Ovary (tissue), 9 donors: ENCODE measurements around the gene SPAAR. TPM values are rescaled to one million over a fixed set of nuclear protein-coding genes. Genes with fewer than 3 reads are reported as not detected.
A peak's percentile ranks its signal among the peaks of the same experiment; 100 is the strongest.
"Not testable (repeated sequence)": the region's sequence is repeated elsewhere in the genome, so short reads cannot be mapped to it uniquely, and the experiment has no call there.

ENCODE experiments used
- DNase-seq, 5 donors: peaks; one replicate each; pipeline ENCODE4 v3.0.0-alpha.2; 2019 to 2020
- H3K27ac ChIP-seq, 2 donors: fragments of 200-600 bp; one replicate each; pipeline versions ENCODE4 v1.5.1 to v1.8.0; 2019 to 2022
- H3K27me3 ChIP-seq: fragments of 200-600 bp; one replicate; pipeline ENCODE4 v1.8.0; 2022
- H3K36me3 ChIP-seq: fragments of 200-600 bp; sonication (generic); one replicate; pipeline ENCODE4 v1.5.1; 2019
- H3K4me1 ChIP-seq: one replicate; pipeline ENCODE4 v1.8.1; 2013; ENCODE audit warnings: mild to moderate bottlenecking, moderate library complexity; ENCODE audit not compliant: insufficient read depth
- H3K4me3 ChIP-seq: fragments of 200-600 bp; sonication (generic); one replicate; pipeline ENCODE4 v1.5.1; 2017
- H3K9me3 ChIP-seq, 2 donors: fragments of 200-600 bp in 1 of 2; sonication (generic) in 1 of 2; one replicate each; pipeline versions ENCODE4 v1.5.1 to v1.8.1; 2013 to 2019; ENCODE audit warnings: mild to moderate bottlenecking in 1 of 2, moderate library complexity in 1 of 2
- EP300 ChIP-seq: sonication (generic); formaldehyde crosslinking; IDR thresholded peaks from one replicate; pipeline ENCODE4 v1.6.1; 2017; ENCODE audit warnings: antibody characterized with exemption
- POLR2A ChIP-seq: fragments of 450-650 bp; IDR thresholded peaks from one replicate; pipeline ENCODE4 v1.6.1; 2017; ENCODE audit warnings: antibody characterized with exemption, mild to moderate bottlenecking, moderate library complexity
- WGBS, 3 donors: extraction: QIAGEN DNeasy Blood & Tissue Kit in 1 of 3; methylation state at CpG; one replicate each; pipeline versions ENCODE4 v1.1.5 to v1.1.7; 2013 to 2017; 5-methylcytosine and 5-hydroxymethylcytosine counted together
- intact Hi-C, 4 donors: fragments of 100-400 bp; cut with DNase I; formaldehyde crosslinking; loops; one replicate each; pipeline versions ENCODE4 v1.11.0 to v1.15.1; 2022 to 2023
- polyA plus RNA-seq, 2 donors: library from polyadenylated mRNA; stranded (reverse); fragments of 200-250 nt in 1 of 2; fragments of 350-450 nt in 1 of 2; fragmentation: Illumina TruSeq in 1 of 2; extraction: RNeasy Lipid Tissue Mini Kit (QIAGEN cat#74804) in 1 of 2; gene quantifications; one replicate each; pipeline ENCODE4 v1.2.3, GENCODE V29; 2013 to 2014
- total RNA-seq, 7 donors: library from RNA; depleted of rRNA in 2 of 7; stranded (reverse); fragments of >200 nt in 2 of 7; fragmentation: NEBNext Ultra II Directional in 3 of 7; extraction: Animal tissue kit (Norgen Biotek cat#: 25700) in 3 of 7; gene quantifications; one replicate each; pipeline versions ENCODE4 v1.1.0 to v1.2.4, GENCODE V29; 2016 to 2023
- TF ChIP-seq, protein P1 (sequence below), 3 donors: fragments of 450-650 bp in 2 of 3; fragments of 200-600 bp in 1 of 3; IDR thresholded peaks; one replicate each; pipeline versions ENCODE4 v1.5.1 to v1.8.0; 2016 to 2022; ENCODE audit warnings: antibody characterized with exemption in 3 of 3, mild to moderate bottlenecking in 1 of 3
- donor health status: DM: no; HTN: no; CAD: no; lungs with moderate emphysema.
- donor health status: DM: no; HTN: no; CAD: no.
- donor health status: Bipolar disorder and iron deficiency.
- donor health status: DM: yes; HTN: yes; CAD: no.
- donor health status: DM: no; HTN: no; CAD: no.
- donor health status: DM: yes; HTN: yes; CAD: no.

Gene SPAAR
- total and polyA plus RNA-seq, 9 donors: 0.33 to 5.4 (median 2.0) TPM

DNA sequence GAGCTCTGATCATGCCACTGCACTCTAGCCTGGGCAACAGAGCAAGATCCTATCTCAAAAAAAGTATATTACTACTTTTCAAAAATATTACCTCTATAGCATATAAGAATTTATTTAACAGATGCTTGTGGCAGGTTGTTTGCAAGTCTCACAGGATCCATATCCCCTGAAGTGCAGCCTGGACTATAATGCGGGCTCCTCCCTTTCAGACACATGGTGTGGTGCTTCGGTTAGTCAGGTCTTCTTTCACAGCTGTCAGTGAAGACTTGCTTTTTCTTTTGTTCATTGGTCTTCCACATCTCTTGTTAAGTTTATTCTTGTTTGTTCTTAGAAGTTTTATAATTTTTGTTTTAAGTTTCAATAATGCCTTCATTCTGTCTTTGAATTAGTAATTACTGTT lies 12.7 kb upstream of the SPAAR start:
- Histone ChIP-seq H3K4me1 (no peaks in the 10 kb centered on the region), H3K4me3 (no peak overlapping the region), H3K36me3 (no peaks in the 10 kb centered on the region), H3K27ac (no peak overlapping the region), H3K9me3 (no peaks in the 10 kb centered on the region), H3K27me3 (no peaks in the 10 kb centered on the region)
- no peak for DNase-seq
- intact Hi-C loops: no loop called here
- no peak for TF ChIP-seq POLR2A
- TF ChIP-seq, protein P1, sequence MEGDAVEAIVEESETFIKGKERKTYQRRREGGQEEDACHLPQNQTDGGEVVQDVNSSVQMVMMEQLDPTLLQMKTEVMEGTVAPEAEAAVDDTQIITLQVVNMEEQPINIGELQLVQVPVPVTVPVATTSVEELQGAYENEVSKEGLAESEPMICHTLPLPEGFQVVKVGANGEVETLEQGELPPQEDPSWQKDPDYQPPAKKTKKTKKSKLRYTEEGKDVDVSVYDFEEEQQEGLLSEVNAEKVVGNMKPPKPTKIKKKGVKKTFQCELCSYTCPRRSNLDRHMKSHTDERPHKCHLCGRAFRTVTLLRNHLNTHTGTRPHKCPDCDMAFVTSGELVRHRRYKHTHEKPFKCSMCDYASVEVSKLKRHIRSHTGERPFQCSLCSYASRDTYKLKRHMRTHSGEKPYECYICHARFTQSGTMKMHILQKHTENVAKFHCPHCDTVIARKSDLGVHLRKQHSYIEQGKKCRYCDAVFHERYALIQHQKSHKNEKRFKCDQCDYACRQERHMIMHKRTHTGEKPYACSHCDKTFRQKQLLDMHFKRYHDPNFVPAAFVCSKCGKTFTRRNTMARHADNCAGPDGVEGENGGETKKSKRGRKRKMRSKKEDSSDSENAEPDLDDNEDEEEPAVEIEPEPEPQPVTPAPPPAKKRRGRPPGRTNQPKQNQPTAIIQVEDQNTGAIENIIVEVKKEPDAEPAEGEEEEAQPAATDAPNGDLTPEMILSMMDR (IDR thresholded peaks at IDR 0.05): no peak
- TF ChIP-seq EP300: no peak
- 86 to 96% (median 94%) methylated on average over 2 of the region's 2 CpGs for WGBS, 3 donors

DNA sequence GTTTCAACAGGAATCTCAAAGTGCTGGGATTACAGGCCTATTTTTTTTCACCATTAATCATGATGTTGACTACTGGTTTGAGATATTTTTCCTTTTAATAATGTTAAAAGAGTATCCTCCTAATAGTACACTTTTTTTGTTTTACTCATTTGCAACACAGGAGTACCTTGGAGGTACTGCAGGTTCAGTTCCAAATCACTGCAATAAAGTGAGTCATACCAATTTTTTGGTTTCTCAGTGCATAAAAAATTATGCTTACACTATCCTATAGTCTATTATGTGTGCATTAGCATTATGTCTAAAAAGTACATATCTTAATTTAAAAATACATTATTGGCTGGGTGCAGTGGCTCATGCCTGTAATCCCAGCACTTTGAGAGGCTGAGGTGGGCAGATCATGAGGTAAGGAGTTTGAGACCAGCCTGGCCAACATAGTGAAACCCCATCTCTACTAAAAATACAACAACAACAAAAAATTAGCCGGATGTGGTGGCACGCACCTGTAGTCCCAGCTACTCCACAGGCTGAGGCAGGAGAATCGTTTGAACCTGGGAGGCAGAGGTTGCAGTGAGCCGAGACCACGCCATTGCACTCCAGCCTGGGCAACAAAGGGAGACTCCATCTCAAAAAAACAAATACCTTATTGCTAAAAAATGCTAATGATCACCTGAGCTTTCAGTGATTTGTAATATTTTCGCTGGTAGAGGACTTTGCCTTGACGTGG lies 11.8 kb upstream of the SPAAR start:
- H3K27ac ChIP-seq, DNase-seq, H3K27me3 ChIP-seq, H3K36me3 ChIP-seq, H3K4me3 ChIP-seq, H3K4me1 ChIP-seq, H3K9me3 ChIP-seq, intact Hi-C loops: not testable (repeated sequence)
- 86 to 93% (median 91%) methylated on average over 7 of the region's 7 CpGs for WGBS, 3 donors

DNA sequence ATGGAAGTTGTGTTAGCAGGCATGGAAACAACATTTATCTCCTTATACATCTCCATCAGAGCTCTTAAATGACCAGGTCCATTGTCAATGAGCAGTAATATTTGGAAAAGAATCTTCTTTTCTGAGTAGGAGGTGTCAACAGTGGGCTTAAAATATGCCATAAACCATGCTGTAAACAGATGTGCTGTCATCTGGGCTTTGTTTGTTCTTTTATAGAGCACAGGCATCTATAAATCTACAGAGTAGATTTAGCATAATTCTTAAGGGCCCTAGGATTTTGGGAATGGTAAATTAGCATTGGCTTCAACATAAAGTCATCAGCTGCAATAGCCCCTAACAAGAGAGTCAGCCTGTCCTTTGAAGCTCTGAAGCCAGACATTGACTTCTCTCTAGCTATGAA lies 11.0 kb upstream of the SPAAR start:
- intact Hi-C loops: no loop called here
- H3K27me3 ChIP-seq: no peaks in the 10 kb centered on the region
- no peaks in the 10 kb centered on the region for H3K36me3 ChIP-seq
- no peak for DNase-seq
- no peaks in the 10 kb centered on the region for H3K9me3 ChIP-seq
- no peak overlapping the region for H3K4me3 ChIP-seq
- no peak overlapping the region for H3K27ac ChIP-seq
- H3K4me1 ChIP-seq: no peaks in the 10 kb centered on the region
- TF ChIP-seq, protein P1 (IDR thresholded peaks at IDR 0.05): no peak
- TF ChIP-seq EP300 (no peak), POLR2A (no peak)

DNA sequence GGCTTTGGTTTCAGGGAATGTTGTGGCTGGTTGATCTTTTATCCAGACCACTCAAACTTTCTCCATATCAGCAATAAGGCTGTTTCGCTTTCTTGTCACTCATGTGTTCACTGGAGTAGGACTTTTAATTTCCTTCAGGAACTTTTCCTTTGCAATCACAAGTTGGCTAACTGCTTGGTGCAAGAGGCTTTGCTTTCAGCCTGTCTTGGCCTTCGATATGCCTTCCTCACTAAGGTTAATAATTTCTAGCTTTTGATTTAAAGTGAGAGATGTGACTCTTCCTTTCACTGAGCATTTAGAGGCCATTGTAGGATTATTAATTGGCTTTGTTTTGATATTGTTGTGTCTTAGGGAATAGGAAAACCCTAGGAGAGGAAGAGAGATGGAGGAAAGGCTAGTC lies 10.3 kb upstream of the SPAAR start:
- 87 to 89% (median 88%) methylated on average over 2 of the region's 2 CpGs for WGBS, 3 donors
- no peak for DNase-seq
- no peak for TF ChIP-seq EP300
- intact Hi-C loops: no loop called here
- H3K4me1 ChIP-seq: no peaks in the 10 kb centered on the region
- H3K9me3 ChIP-seq: no peaks in the 10 kb centered on the region
- H3K27me3 ChIP-seq: no peaks in the 10 kb centered on the region
- no peaks in the 10 kb centered on the region for H3K36me3 ChIP-seq
- H3K4me3 ChIP-seq: no peak overlapping the region
- no peak overlapping the region for H3K27ac ChIP-seq

DNA sequence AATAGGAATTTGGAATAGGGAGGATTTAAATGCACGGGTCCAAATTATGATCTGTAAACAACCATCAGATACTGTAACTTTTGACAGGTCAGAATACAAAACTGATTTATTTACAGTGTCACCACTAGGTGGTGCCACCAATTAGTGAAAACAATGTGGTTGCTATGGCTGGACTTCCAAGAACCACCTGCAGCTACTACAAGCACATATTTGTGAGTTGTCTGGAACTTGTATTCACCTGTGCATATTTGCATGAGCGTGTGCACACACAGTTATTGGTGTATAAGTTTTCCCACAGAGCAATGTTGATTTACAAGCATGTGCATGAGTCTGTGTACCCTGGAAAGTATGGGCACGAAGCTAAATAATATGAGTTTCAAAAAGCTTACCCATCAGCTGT lies 6.2 kb upstream of the SPAAR start:
- H3K4me3 ChIP-seq: no peak overlapping the region
- no peak overlapping the region for H3K27ac ChIP-seq
- intact Hi-C loops: loop anchor here in 1 of 4 donors (5.0 kb wide), 1 partner anchor 44 kb away; no protein-coding TSS in a partner anchor
- no peak for DNase-seq
- 28 to 35% (median 31%) methylated on average over 3 of the region's 3 CpGs for WGBS, 3 donors
- H3K9me3 ChIP-seq: no peaks in the 10 kb centered on the region
- peaks cover 25% of the 10 kb centered on the region for H3K4me1 ChIP-seq
- no peaks in the 10 kb centered on the region for H3K27me3 ChIP-seq
- TF ChIP-seq, protein P1 (IDR thresholded peaks at IDR 0.05): peak; percentile 15 to 79 (median 79)
- TF ChIP-seq POLR2A: no peak
- no peaks in the 10 kb centered on the region for H3K36me3 ChIP-seq
